GM10847 (cell line): ENCODE measurements around the gene TAS1R3.
A peak's percentile ranks its signal among the peaks of the same experiment; 100 is the strongest.

Experiments
- POLR2A ChIP-seq: IDR thresholded peaks from 2 replicates; pipeline ENCODE4 v1.6.1; 2011; ENCODE audit not compliant: insufficient read length; ENCODE audit errors: extremely low read depth

TAS1R3 gene

GRCh38 chr1:1370771-1371300 is 39.8 kb downstream of the TAS1R3 start:
- TF ChIP-seq POLR2A: no peak

- no peak for TF ChIP-seq POLR2A
Observed at GRCh38 chr1:1371364-1371745, 40.3 kb downstream of the TAS1R3 start.

GRCh38 chr1:1371746-1372711 is 40.9 kb downstream of the TAS1R3 start:
- no peak for TF ChIP-seq POLR2A

GRCh38 chr1:1373051-1373814 is 42.2 kb downstream of the TAS1R3 start:
- TF ChIP-seq POLR2A: no peak

GRCh38 chr1:1373815-1374588 is 42.9 kb downstream of the TAS1R3 start:
- no peak for TF ChIP-seq POLR2A

GRCh38 chr1:1374589-1374928 is 43.5 kb downstream of the TAS1R3 start:
- TF ChIP-seq POLR2A: no peak

GRCh38 chr1:1374929-1375662 is 44.0 kb downstream of the TAS1R3 start, which contains the start of gene AURKAIP1:
Gene AURKAIP1 (minus strand): TSS chr1:1375207. CDS start chr1:1374756, 451 bp downstream.
- TF ChIP-seq POLR2A: peak; percentile 78

- TF ChIP-seq POLR2A: no peak
Observed at GRCh38 chr1:1376551-1377226, 45.6 kb downstream of the TAS1R3 start.

- no peak for TF ChIP-seq POLR2A
Observed at GRCh38 chr1:1377540-1378205, 46.6 kb downstream of the TAS1R3 start.

GRCh38 chr1:1380860-1381259 is 49.8 kb downstream of the TAS1R3 start:
- no peak for TF ChIP-seq POLR2A

- TF ChIP-seq POLR2A: no peak
Observed at GRCh38 chr1:1381294-1381693, 50.2 kb downstream of the TAS1R3 start.
